Right lobe of liver (tissue), 4 donors: ENCODE results near the gene USP22.

ENCODE experiments used
- POLR2A ChIP-seq: fragments of 450-650 bp; IDR thresholded peaks from one replicate; pipeline ENCODE4 v1.6.1; 2017; ENCODE audit warnings: antibody characterized with exemption, mild to moderate bottlenecking
- TF ChIP-seq, protein P1 (sequence below), 4 donors: fragments of 200-600 bp in 3 of 4; fragments of 450-650 bp in 1 of 4; IDR thresholded peaks; one replicate each; pipeline versions ENCODE4 v1.5.1 to v1.8.0; 2016 to 2022; ENCODE audit warnings: antibody characterized with exemption in 4 of 4, mild to moderate bottlenecking in 2 of 4
- donor health status: DM: no; HTN: no; CAD: no.
- donor health status: DM: no; HTN: no; CAD: no.
- donor health status: DM: no; HTN: yes; CAD: no.

DNA sequence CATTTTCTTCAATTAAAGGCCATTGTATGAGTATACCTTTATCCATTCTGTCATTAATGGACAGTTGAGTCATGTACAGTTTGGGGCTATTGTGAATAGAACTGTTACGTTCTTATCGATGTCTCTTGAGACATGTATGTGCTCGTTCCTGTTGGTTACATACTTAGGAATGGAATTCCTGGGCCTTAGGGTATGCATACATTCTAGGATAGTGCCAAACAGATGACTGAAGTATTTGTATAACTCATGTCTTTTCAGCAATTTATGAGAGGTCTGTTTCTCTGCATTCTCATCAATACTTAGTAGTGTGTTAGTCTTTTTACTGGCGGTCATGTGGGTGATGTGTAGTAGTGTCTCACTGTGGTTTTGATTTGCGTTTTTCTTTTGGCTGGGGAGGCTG, 81.2 kb downstream of the USP22 start:
- TF ChIP-seq, protein P1, sequence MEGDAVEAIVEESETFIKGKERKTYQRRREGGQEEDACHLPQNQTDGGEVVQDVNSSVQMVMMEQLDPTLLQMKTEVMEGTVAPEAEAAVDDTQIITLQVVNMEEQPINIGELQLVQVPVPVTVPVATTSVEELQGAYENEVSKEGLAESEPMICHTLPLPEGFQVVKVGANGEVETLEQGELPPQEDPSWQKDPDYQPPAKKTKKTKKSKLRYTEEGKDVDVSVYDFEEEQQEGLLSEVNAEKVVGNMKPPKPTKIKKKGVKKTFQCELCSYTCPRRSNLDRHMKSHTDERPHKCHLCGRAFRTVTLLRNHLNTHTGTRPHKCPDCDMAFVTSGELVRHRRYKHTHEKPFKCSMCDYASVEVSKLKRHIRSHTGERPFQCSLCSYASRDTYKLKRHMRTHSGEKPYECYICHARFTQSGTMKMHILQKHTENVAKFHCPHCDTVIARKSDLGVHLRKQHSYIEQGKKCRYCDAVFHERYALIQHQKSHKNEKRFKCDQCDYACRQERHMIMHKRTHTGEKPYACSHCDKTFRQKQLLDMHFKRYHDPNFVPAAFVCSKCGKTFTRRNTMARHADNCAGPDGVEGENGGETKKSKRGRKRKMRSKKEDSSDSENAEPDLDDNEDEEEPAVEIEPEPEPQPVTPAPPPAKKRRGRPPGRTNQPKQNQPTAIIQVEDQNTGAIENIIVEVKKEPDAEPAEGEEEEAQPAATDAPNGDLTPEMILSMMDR (IDR thresholded peaks at IDR 0.05) = no peak
- TF ChIP-seq POLR2A = no peak
